Measurements from ENCODE around the gene MYADML2.

Gene MYADML2

DNA sequence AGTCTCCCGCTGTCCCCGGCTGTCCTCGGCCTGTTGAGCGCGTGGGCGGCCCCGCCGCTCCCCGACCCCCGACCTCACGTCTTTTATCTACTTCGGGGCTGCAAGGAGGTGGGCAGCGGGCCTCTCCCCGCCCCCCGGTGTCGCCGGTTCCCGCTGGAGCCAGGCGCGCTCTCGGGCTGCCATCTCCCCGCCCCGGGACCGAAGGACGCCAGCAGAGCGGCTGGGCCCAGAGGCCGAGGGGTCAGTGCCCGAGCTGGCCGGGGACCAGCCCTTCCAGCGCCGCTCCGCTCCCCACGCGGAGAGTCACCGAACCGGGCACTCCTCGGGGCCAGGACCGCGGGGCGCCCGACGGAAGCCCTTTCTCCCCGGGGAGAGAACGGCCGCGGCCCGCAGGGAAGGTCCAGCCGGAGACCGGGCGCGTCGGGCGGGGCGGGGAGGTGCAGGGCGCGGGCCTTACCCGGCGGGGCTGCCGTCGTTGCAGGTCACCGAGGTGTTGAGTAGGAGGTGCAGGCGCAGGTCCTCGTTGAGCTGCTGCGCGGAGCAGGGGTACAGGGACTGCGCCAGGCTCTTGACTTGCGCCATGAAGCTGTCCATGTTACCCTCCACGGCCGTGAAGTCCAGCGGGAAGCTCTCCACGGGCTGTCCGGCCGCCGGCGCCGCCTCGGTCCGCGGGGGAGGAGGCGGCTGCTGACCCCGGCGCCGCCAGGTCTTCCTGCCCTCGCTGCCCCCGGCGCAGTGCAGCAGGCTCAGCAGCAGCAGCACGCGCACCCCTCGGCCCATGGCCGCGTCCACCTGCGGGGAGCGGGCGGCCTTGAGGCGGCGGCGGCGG, 13.3 kb upstream of the MYADML2 start:
- Histone ChIP-seq H3K79me2 (ENCODE audit: low read length) (no peaks in the 10 kb centered on the region), H2AFZ (ENCODE audit: low read depth, low read length) (no peak overlapping the region), H3K4me2 (ENCODE audit: low read length) (no peak overlapping the region), H4K20me1 (ENCODE audit: insufficient read depth, low read length) (no peaks in the 10 kb centered on the region), H3K27ac (ENCODE audit: low read length) (no peak overlapping the region), H3K9ac (ENCODE audit: low read length) (no peak overlapping the region), H3K4me1 (ENCODE audit: low read length) (no peaks in the 10 kb centered on the region), H3K4me3 (ENCODE audit: low read length) (no peak overlapping the region), H3K27me3 (ENCODE audit: low read depth, low read length) (peaks cover 10% of the 10 kb centered on the region; the same call in 1 of the 2 replicates), H3K9me3 (ENCODE audit: insufficient read depth, low read length) (no peaks in the 10 kb centered on the region), H3K36me3 (replicated peaks; ENCODE audit: low read depth, low read length) (no peaks in the 10 kb centered on the region)
- TF ChIP-seq, protein P1, sequence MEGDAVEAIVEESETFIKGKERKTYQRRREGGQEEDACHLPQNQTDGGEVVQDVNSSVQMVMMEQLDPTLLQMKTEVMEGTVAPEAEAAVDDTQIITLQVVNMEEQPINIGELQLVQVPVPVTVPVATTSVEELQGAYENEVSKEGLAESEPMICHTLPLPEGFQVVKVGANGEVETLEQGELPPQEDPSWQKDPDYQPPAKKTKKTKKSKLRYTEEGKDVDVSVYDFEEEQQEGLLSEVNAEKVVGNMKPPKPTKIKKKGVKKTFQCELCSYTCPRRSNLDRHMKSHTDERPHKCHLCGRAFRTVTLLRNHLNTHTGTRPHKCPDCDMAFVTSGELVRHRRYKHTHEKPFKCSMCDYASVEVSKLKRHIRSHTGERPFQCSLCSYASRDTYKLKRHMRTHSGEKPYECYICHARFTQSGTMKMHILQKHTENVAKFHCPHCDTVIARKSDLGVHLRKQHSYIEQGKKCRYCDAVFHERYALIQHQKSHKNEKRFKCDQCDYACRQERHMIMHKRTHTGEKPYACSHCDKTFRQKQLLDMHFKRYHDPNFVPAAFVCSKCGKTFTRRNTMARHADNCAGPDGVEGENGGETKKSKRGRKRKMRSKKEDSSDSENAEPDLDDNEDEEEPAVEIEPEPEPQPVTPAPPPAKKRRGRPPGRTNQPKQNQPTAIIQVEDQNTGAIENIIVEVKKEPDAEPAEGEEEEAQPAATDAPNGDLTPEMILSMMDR (IDR thresholded peaks at IDR 0.05; ENCODE audit: low read depth, low read length) = no peak
- TF ChIP-seq EZH2phosphoT487 (IDR thresholded peaks at IDR 0.05; ENCODE audit: low read depth) = no peak

DNA sequence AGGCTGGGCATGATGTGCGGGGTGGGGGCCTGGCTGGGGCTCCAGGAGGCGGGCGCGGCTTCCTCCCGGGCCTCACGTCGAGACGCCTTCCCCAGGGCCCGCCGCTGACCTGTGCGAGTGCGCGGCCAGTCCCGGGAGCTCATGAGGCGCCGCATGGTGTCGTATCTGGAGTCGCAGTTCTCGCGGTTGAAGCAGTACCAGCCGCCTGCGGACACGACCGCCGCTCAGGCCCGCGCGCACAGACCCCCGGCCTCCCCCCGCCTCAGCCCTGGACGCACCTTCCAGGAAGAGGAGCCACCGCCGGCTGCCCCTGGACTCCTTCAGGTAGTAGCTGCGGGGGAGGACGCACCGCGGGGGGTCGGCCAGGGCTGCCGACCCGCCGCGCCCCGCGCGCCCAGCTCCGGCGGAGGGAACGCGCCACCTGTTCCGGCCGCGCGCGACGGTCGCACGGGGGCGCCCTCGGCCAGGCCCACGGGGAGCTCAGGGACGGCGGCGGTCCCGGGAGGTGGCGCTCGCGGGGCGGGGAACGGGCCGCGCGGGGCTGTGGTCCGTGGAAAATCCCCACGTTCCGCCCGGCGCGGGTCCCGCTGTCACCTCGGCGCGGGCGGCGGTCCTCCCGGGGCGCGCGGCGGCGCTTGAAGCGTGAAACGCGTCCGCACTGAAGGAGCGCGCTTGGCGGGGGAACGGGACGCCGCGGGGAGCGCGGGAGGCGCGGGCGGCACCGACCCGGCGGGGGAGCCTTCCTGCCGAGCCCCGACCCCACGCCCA, 12.5 kb upstream of the MYADML2 start:
- TF ChIP-seq EZH2phosphoT487 (IDR thresholded peaks at IDR 0.05; ENCODE audit: low read depth) = no peak
- TF ChIP-seq, protein P1 (IDR thresholded peaks at IDR 0.05; ENCODE audit: low read depth, low read length) = no peak
- Histone ChIP-seq H3K27ac (ENCODE audit: low read length) (no peak overlapping the region), H3K9me3 (ENCODE audit: insufficient read depth, low read length) (no peaks in the 10 kb centered on the region), H3K27me3 (ENCODE audit: low read depth, low read length) (peaks cover 7% of the 10 kb centered on the region; the same call in 1 of the 2 replicates), H3K4me2 (ENCODE audit: low read length) (no peak overlapping the region), H3K79me2 (ENCODE audit: low read length) (no peaks in the 10 kb centered on the region), H3K36me3 (replicated peaks; ENCODE audit: low read depth, low read length) (no peaks in the 10 kb centered on the region), H2AFZ (ENCODE audit: low read depth, low read length) (no peak overlapping the region), H3K9ac (ENCODE audit: low read length) (no peak overlapping the region), H4K20me1 (ENCODE audit: insufficient read depth, low read length) (no peaks in the 10 kb centered on the region), H3K4me1 (ENCODE audit: low read length) (no peaks in the 10 kb centered on the region), H3K4me3 (ENCODE audit: low read length) (no peak overlapping the region)

DNA sequence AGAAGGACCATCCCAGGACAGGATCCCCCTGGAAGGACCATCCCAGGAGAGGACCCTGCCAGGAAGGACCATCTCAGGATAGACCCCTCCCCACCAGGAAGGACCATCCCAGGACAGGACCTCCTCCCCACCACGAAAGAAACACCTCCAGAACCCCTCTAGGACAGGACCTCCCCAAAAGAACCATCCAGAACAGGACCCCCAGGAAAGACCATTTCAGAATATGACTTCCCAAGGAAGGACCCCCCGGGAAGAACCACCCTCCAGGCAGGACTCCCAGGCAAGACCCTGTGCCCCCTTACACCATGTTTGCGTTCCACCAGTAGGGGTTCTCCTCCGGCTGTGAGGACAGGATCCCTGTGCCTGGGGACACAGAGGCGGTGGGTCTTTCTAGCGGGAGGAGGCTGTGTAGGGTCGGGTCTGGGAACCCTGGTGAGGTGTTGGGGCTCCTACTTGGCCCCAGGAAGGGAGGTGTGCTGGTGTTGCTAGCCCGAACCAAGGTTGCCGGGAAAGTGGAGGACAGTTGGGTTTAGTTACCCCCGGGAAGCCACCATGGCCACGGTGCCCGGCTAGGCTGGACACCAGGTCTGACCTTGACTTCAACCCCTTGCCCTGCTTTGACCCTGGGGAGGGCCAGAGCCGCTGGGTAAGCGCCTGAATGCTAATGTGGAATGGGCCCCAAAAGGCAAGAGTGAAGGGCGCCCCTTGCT, 11.8 kb upstream of the MYADML2 start:
- no peaks in the 10 kb centered on the region for H4K20me1 ChIP-seq (ENCODE audit: insufficient read depth, low read length)
- no peak overlapping the region for H2AFZ ChIP-seq (ENCODE audit: low read depth, low read length)
- no peak overlapping the region for H3K27ac ChIP-seq (ENCODE audit: low read length)
- H3K4me2 ChIP-seq (ENCODE audit: low read length) = no peak overlapping the region
- no peak overlapping the region for H3K9ac ChIP-seq (ENCODE audit: low read length)
- TF ChIP-seq, protein P1 (IDR thresholded peaks at IDR 0.05; ENCODE audit: low read depth, low read length) = no peak
- no peaks in the 10 kb centered on the region for H3K9me3 ChIP-seq (ENCODE audit: insufficient read depth, low read length)
- no peaks in the 10 kb centered on the region for H3K36me3 ChIP-seq (replicated peaks; ENCODE audit: low read depth, low read length)
- no peaks in the 10 kb centered on the region; the same call in 1 of the 2 replicates for H3K27me3 ChIP-seq (ENCODE audit: low read depth, low read length)
- H3K4me1 ChIP-seq (ENCODE audit: low read length) = no peaks in the 10 kb centered on the region
- no peaks in the 10 kb centered on the region for H3K79me2 ChIP-seq (ENCODE audit: low read length)
- H3K4me3 ChIP-seq (ENCODE audit: low read length) = no peak overlapping the region
